Measurements from ENCODE around the gene HSPBP1.

The HSPBP1 gene

DNA sequence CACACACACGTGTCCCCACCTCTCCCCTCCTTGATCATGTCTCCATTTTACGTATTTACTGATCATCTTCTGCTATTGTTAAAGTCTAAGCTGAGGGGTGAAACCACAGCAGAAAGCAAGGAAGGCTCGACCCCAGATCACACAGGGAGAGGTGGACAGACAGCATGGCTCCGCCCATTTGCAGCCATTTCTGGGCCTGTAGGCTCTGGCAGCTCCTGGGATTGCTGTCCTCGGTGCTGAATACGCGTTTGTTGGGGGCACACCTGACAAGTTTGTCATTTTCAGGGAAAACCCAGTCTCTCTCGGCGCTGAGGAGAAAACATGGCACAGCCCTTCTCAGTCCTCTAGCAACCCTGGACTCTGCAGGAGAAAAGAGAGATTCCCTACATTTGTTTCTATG, 59.4 kb downstream of the HSPBP1 start:
- no peak for TF ChIP-seq ZFX (IDR thresholded peaks at IDR 0.05; ENCODE audit: borderline replicate concordance)
- TF ChIP-seq, protein P1, sequence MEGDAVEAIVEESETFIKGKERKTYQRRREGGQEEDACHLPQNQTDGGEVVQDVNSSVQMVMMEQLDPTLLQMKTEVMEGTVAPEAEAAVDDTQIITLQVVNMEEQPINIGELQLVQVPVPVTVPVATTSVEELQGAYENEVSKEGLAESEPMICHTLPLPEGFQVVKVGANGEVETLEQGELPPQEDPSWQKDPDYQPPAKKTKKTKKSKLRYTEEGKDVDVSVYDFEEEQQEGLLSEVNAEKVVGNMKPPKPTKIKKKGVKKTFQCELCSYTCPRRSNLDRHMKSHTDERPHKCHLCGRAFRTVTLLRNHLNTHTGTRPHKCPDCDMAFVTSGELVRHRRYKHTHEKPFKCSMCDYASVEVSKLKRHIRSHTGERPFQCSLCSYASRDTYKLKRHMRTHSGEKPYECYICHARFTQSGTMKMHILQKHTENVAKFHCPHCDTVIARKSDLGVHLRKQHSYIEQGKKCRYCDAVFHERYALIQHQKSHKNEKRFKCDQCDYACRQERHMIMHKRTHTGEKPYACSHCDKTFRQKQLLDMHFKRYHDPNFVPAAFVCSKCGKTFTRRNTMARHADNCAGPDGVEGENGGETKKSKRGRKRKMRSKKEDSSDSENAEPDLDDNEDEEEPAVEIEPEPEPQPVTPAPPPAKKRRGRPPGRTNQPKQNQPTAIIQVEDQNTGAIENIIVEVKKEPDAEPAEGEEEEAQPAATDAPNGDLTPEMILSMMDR (IDR thresholded peaks at IDR 0.05): no peak
- H3K27ac ChIP-seq: no peak overlapping the region

DNA sequence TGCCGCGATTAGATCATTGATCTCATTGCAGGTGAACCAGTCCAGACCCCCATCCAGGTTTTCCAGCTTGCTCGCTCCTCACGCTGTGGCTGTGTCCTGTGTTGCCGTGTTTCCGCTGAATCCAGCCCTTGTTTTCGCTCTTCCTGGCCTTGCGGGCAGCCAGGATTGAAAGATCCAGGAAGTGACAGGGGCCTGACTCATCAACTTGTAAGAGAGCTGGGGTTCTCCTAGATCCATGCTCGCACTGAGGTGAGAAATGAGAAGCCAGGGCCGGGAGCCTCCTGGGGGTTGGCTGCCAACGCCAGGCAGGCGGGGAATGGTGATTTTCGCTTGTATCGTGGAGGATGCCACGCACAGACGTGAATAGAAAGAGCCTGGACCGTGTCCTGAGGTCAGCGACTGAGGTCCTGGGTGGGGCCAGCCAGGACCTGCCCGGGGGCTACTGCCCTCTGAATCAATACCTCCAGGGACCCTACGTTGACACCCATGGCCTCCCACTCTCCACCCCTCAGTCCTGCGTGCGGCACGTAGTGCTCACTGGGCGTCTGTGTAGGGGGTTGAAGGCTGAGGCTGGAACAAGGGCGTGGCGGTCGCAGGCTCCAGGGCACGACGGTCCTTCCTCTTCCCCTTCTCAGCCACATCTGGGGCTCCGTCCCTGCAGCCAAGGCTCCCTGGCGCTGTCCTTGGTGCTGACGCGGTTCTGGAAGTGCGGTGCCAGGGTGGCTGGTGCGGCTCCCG, 63.3 kb downstream of the HSPBP1 start:
- TF ChIP-seq, protein P1 (IDR thresholded peaks at IDR 0.05): no peak
- TF ChIP-seq ZFX (IDR thresholded peaks at IDR 0.05; ENCODE audit: borderline replicate concordance): no peak
- peak overlapping the region; percentile 98 for H3K27ac ChIP-seq

DNA sequence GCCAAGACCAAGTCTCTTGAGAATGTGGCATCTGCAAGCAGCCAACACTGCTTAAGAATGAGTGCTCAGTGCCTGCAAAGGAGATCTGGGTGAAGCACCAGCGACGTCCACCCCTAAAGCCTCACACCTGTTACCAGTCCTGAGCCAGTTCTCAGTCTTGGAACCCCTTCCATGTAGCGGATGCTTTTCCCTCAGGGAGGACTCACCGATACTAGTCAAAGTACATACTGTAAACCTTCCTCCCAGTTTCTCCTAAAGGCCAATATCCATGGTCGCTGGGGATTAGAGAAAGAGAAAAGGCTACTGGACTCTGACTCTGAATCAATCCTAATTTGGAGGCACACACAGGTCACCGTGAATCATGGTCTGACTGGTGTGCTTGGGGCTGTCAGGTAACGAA, 66.4 kb downstream of the HSPBP1 start:
- TF ChIP-seq, protein P1 (IDR thresholded peaks at IDR 0.05): no peak
- no peak for TF ChIP-seq ZFX (IDR thresholded peaks at IDR 0.05; ENCODE audit: borderline replicate concordance)
- no peak overlapping the region for H3K27ac ChIP-seq

DNA sequence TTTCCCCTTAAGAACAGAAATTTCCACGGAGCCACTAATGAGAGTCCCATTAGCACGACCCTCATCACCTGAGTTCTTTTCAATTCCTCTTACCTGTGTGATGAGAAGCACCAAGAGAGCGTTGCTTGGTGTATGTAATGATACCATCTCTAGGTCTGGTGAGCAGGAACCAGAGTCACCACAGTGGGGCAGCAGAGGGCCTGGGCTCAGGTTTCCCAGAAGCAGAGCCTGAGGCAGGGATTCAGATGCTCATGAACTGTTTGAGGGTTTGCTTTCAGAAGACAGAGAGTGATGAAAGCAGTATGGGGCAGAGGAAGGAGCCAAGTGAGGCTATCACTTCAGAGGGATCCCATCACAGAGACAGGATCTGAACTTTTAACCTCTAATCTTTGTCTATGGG, 67.5 kb downstream of the HSPBP1 start:
- TF ChIP-seq ZFX (IDR thresholded peaks at IDR 0.05; ENCODE audit: borderline replicate concordance): no peak
- TF ChIP-seq, protein P1 (IDR thresholded peaks at IDR 0.05): peak; percentile 41
- H3K27ac ChIP-seq: no peak overlapping the region

All from 22Rv1 (cell line).